HG02642 (cell line): ENCODE measurements around the gene C1R.
A peak's percentile ranks its signal among the peaks of the same experiment; 100 is the strongest.

Source experiments
- ATAC-seq: cut with Tn5 transposase; IDR thresholded peaks from one replicate; pipeline ENCODE4 v1.9.1; 2021; ENCODE audit warnings: mild to moderate bottlenecking; ENCODE audit not compliant: unreplicated experiment, poor library complexity

Gene C1R

GRCh38 chr12:7092229-7092985 lies at the start of gene C1R:
Gene C1R (minus strand): TSS chr12:7092445. CDS start chr12:7092388, 57 bp downstream.
- no peak for ATAC-seq

- no peak for ATAC-seq
Measured at GRCh38 chr12:7141351-7142005, 49.2 kb upstream of the C1R start.

DNA sequence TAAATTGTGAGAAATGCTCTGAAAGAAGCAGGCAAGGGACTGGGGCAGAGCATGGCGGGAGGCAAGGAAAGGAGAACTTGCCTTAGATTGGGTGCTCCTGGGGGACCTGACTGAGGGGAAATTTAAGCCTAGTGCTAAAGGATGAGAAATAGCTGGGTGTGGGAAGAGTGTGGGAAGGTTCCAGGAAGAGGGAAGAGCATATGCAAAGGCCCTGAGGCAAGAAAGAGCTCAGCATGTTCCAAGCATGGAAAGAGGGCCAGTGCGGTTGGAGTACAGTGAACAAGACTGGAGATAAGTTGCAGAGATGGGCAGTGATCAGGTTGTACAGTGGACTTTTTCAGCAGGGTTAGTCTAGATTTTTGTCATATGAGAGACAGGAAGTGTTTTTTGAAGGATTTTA lies 47.0 kb upstream of the C1R start:
- no peak for ATAC-seq

DNA sequence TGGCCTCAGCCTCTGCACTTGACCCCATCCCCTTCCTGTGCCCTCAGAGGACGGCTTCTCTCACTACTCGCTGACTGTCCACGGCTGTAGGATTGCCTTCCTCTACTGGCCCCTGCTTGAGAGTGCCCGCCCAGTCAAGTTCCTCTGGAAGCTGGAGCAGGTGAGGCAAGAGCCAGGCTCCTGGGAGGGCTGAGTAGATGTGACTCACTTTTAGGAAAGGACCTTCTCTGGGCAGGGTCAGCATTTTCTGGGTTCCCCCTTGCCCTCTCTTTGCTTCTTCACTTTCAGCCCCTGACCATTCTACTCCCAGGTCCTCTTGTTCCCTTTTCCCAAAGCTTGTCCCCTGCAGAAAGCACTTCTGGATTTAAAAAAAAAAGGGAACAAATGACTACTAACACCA lies 45.7 kb upstream of the C1R start:
- ATAC-seq, result no peak

GRCh38 chr12:7136676-7137075 lies 44.4 kb upstream of the C1R start:
- ATAC-seq, result no peak

- ATAC-seq, result no peak
Measured at GRCh38 chr12:7136071-7136470, 43.8 kb upstream of the C1R start.

DNA sequence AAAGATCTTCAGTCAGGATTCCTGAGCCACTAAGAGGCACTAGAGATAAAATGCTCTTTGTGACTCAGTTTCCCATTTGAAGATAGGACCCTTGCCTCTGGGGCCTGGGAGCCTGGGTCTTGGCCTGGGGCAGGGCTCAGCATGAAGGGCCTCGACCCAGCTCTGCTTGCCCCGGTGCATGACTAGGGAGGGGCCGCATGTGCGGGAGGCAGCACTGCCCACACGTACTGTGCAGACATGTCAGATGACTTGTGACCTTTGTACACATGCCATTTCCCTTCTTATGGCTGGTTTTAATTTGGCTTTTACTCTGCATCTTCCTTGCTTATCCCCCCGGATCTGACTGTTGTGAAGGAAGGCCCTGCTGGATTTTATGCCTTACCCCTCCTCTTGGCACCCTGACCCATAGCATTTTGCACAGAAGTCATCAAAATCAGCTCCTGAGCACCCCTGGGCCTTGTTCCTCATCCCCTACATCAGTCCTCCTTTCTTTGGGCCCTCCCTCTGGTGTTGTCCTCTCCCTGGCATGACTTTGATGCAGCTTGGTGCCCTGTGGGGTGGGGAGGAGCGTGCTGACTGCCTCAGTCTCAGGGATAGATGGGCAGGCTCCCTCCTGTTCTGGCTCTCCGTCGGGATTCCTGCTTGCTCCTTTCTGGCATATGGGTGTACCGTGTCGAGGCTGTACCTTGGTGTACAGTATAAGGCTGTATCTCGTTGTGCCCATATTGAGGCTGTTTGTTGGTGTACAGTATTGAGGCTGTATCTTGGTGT lies 42.3 kb upstream of the C1R start:
- ATAC-seq, result no peak

DNA sequence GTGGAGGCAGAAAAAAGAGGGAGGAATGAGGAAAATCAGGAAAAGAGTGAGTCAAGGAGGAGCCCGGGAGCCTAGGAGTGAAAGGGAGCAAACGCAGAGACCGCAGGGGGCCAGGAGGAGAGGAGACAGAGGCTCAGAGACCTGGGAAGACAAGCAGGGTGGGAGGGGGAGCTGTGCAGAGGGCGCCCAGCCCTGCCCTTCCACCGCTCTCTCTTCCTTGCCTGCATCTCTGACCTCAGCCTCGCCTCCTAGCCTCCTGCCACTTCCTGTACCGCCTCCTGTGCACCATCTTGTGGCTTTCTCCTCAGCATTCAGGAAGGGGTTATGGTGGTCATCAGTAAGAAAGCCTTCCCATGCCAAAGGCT lies 39.2 kb upstream of the C1R start:
- no peak for ATAC-seq

DNA sequence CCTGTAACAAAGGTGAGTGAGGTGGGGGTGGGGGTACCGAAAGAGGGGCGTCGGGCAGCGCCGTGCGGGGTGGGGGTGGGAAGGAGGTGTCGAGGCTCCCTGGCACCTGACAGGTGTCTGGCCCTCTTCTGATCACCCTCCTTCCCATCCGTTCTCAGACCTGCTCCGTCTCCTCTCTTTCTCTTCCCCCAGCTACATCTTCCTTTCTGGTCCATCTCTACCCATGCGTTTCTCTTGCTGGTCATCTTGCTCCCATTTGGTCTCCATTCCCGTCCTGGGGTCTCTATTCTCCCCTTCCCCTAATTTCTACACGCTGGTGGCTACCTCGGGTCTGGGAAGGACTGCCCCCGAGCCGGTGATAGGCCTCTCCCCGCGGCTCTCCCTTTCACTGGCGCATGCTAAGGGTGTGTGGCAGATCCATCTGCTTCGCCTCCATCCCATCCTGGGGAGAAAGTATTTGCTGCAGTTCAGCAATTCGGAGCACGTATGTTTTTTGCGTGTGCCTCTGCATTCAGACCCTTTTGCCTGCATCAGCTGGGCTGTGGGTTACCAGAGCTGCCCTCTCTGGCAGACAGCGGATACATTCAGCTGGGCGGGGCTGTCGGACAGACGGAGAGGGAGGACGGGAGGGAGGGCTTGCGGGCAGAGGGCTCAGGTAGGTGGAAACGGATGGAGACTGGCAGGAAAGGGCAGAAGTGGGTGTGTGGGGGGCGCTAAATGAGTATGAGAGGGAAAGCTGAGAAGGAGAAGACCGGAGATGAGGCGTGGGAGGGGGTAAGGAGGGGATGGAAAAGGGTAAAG lies 38.7 kb upstream of the C1R start:
- ATAC-seq, result no peak

- peak; percentile 73 for ATAC-seq
Measured at GRCh38 chr12:7129872-7130691, 37.8 kb upstream of the C1R start, which contains the start of gene CLSTN3. Gene CLSTN3 (plus strand): TSS chr12:7130371. CDS start chr12:7130649, 278 bp downstream.

- ATAC-seq, result peak; percentile 18
Measured at GRCh38 chr12:7129287-7129871, 37.1 kb upstream of the C1R start.

- ATAC-seq, result no peak
Measured at GRCh38 chr12:7128681-7129286, 36.5 kb upstream of the C1R start, which contains the start of gene RBP5. Gene RBP5 (minus strand): TSS chr12:7128889. CDS start chr12:7128775, 114 bp downstream.

DNA sequence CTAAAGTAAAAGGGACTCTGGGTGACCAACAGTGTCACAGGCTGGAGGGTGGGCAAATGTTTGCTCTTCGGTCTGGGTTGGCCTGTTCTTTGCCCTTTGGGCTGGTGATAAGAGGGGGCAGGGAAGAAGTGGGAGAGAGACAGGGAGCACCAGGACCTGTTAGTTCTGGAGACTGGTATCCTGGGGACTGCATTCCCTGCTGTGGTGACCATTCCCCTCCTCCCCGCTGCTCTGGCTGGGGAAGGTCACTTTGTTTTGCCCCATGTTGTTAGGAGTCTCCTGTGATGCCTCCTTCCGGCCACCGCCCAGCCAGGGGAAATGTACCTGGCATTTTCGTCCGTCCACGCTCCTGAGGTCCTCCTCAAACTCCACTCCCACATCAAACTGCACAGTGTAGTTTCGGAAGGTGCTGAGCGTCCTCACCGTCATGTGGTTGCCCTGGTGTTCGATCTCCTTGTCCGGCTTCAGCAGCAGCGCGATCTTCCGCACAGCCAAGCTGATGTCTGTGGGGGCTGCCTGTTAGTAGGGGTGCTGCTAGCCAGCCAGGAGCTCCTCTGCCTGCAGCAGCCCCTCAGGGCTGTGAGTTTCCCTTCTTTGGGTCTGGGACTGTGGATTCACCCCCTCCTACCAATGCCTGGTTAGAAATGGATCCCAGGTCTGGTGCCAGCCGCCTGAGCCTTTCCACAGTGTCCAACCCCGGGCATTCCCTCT lies 35.8 kb upstream of the C1R start:
- no peak for ATAC-seq

- ATAC-seq, result no peak
Measured at GRCh38 chr12:7125632-7126227, 33.5 kb upstream of the C1R start.

- ATAC-seq, result no peak
Measured at GRCh38 chr12:7123806-7124522, 31.7 kb upstream of the C1R start.

- no peak for ATAC-seq
Measured at GRCh38 chr12:7122811-7123769, 30.8 kb upstream of the C1R start.
